NCI-H774 (cell line): Measurements from ENCODE around the gene FN3K.
"Not testable (repeated sequence)": the region's sequence is repeated elsewhere in the genome, so short reads cannot be mapped to it uniquely, and the experiment has no call there.

Source experiments
- DNase-seq: peaks from one replicate; lab custom pipeline; 2025; lab: John Stamatoyannopoulos, UW

FN3K gene

GRCh38 chr17:82775001-82775823, 39.8 kb downstream of the FN3K start:
- DNase-seq, result peak; percentile 35

DNA sequence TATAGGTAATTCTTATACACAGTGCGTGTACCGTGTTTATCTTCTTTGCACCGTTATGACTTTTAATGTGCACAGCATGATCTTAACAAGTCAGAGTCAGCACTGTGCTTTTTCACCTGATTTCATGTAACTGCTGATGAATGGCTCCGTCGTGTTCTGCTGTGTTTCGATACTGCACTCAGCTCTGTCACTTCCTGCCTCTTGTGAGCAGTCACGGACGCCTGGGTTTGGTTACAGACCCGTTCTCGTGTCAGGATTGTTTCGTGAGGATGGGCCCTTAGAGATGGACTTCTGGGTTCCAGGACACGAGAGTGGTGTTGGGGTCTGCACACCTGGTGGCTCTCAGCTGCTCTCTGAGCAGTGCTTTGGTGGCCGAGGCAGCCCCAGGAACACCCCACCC, 41.0 kb downstream of the FN3K start:
- no peak for DNase-seq

- DNase-seq, result not testable (repeated sequence)
Measured at GRCh38 chr17:82777778-82778375, 42.5 kb downstream of the FN3K start.

- DNase-seq, result no peak
Measured at GRCh38 chr17:82779541-82779940, 44.1 kb downstream of the FN3K start.

- DNase-seq, result no peak
Measured at GRCh38 chr17:82780195-82780594, 44.8 kb downstream of the FN3K start.

GRCh38 chr17:82780971-82781893, 45.8 kb downstream of the FN3K start:
- no peak for DNase-seq

DNA sequence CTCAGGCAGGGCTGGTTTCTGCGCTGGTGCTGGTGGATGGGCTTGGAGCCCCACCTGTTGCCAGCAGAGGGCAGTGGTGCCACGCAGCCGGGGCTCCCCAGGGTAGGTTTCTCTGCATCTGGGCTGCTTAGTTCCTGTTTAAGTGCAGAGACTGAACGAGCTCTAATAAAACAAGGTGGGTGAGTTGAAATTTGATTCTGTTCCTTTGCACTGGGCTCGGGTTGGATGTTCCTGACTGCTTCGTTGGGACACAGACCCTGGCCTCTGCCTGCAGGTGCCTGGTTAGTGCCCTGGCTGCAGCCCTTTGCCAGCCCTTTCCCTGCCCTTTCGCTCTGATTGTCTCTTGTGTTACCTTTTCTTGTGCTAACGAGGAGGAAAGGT, 46.5 kb downstream of the FN3K start:
- peak; percentile 58 for DNase-seq

DNA sequence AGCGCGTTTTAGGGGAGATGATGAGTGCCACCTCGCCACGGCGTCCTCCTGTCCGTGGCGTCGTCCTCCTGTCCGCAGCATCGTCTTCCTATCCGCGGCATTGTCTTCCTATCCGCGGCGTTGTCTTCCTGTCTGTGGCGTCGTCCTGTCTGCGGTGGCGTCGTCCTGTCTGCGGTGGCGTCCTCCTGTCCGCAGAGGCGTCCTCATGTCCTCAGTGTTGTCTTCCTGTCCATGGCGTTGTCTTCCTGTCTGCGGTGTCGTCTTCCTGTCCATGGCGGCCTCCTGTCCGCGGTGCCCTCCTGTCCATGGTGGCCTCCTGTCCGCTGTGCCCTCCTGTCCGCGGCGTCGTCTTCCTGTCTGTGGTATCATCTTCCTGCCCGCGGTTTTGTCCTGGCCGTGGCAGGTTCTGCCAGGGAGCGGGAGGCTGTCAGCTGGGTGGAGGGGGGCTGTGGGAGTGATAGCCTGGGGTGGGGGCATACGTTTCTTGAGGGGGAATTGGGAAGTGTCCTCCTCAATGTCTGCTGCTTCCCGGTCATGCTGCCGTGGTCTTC, 47.3 kb downstream of the FN3K start:
- DNase-seq, result no peak

GRCh38 chr17:82783498-82783897, 48.1 kb downstream of the FN3K start:
- no peak for DNase-seq

DNA sequence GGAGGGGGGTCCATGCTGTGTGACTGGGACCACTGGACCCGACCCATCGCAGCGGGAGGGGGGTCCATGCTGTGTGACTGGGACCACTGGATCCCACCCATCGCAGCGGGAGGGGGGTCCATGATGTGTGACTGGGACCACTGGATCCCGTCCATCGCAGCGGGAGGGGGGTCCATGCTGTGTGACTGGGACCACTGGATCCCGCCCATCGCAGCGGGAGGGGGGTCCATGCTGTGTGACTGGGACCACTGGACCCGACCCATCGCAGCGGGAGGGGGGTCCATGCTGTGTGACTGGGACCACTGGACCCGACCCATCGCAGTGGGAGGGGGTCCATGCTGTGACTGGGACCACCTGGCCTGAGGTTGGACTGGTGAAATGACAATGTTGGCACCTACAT, 50.2 kb downstream of the FN3K start:
- not testable (repeated sequence) for DNase-seq

GRCh38 chr17:82786427-82786826, 51.0 kb downstream of the FN3K start:
- DNase-seq, result no peak

GRCh38 chr17:82787081-82787848, 51.9 kb downstream of the FN3K start:
- no peak for DNase-seq

DNA sequence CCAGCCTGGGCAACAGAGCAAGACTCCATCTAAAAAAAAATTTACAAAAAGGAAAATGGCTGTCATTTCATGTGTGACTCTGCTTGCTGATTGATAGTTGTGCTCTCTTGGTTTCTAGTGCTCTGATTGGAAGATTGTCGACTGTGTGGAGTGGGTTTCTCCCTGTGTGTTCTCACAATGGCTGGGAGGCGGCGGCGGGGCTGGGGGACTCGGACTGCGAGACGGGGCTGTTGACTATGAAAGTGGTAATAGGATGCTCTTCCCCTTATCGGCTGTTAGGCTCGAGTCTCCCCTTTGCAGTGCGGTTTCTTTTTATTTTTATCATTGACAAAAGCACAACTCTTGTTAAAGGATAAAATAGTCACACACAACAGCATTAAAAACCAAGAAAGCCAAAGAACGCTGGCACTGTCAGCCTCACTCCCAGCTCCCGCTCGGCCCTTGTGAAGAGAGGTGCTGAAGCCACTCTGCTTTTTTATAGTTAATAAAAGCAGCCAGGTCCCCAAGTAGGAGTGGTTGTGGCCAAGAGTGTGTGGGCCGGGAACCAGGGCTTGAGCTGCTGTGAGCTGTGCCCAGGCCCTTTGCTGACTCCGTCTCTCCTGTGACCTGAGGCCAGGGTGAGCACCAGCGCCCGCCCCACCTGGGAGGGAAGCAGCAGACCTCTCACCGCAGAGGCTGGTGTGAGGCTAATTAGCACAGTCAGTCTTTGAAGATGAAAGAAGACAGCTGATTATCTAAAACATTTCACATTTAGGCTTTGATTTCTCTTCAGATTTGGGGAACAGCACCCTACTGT, 53.0 kb downstream of the FN3K start:
- DNase-seq, result no peak

GRCh38 chr17:82789051-82789592, 53.7 kb downstream of the FN3K start:
- DNase-seq, result no peak

GRCh38 chr17:82789806-82790205, 54.4 kb downstream of the FN3K start:
- no peak for DNase-seq

DNA sequence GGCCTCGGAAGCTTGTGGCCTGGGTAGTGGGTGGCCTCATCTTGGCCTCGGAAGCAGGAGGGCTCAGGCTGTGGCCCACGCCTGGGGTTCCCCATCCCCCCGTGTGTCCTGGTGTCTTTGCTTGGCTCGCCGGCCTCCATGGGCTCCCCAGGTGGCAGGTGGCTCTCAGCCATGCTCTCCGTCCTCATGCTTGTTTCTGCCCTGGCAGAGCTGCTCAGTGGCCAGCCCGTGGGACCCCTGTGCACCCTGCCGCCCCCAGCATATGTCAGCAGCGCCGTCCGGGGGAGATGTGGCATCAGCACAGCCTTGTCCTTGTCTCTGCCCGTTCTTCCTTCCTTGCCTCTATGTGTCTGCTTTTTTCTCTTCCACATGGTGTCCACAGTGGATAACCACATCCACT, 55.0 kb downstream of the FN3K start:
- DNase-seq, result no peak

- DNase-seq, result no peak
Measured at GRCh38 chr17:82791532-82791931, 56.1 kb downstream of the FN3K start.

- DNase-seq, result no peak
Measured at GRCh38 chr17:82793974-82794630, 58.7 kb downstream of the FN3K start.

DNA sequence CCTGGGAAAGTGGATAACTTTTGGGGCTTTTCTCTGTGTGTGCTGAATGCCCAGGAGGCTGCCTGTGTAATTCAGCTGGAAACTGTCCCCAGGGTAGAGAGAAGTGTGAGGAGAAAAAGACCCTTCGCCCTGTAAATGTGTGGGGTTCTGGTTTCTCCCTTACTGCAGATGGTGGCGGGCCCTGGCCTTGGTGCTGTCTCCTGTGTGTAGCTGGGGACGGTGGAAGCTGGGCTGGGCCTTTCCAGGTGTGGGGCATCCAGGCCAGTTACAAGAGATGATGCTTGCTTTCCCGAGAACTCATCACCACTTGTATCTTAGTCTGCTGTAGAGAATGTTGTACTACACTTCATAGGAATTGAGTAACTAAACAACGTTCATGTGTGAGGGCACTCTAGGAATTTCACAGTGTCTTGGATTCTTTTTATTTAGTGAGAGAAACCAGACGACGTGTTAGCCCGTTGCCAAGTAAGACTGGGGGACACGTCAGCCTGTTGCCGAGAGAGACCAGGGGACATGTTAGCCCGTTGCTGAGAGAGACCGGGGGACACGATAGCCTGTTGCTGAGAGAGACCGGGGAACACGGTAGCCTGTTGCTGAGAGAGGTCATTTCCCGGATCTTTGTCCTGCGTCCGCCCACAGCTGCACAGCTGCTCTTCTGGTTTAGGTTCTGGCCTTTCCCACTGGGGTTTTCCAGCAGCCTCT, 59.5 kb downstream of the FN3K start:
- DNase-seq, result no peak
